ENCODE data around the gene ZNF775.

The ZNF775 gene

GRCh38 chr7:150369748-150370501 lies 9.2 kb upstream of the ZNF775 start:
- peak overlapping the region; percentile 31 for H3K27ac Mint-ChIP-seq
- peaks cover 12% of the 10 kb centered on the region for H3K36me3 Mint-ChIP-seq (ENCODE audit: low read depth)
- no peaks in the 10 kb centered on the region for H3K9me3 Mint-ChIP-seq
- H3K27me3 Mint-ChIP-seq (ENCODE audit: low read depth), result no peaks in the 10 kb centered on the region
- peaks cover 31% of the 10 kb centered on the region for H3K4me1 Mint-ChIP-seq (ENCODE audit: low read depth)
- H3K4me3 Mint-ChIP-seq, result peak overlapping the region; percentile 92

DNA sequence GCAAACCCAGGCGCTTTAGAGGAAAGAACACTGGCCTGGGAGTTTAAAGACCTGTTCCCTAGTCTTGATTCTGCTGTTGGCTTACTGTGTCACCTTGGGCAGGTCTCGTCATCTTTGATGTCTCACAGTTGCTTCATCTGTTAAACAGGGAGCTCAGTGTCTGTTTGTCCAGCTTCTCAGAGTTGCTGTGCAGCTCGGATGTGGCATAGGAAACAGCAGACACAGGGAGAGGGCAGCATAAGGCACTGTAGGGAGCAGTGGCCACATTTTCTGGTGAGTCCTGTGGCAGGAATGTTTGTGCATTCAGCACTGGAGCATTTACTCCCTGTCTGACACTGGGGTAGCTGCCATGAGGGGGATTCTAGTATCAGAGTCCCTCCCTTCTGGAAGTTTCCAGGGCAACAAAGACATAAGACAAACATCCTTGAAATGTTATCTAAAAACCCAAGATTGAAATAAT lies 8.5 kb upstream of the ZNF775 start:
- Mint-ChIP-seq H3K4me3 (no peak overlapping the region), H3K36me3 (ENCODE audit: low read depth) (peaks cover 12% of the 10 kb centered on the region), H3K9me3 (no peaks in the 10 kb centered on the region), H3K27ac (peak overlapping the region; percentile 8), H3K27me3 (ENCODE audit: low read depth) (no peaks in the 10 kb centered on the region), H3K4me1 (ENCODE audit: low read depth) (peaks cover 30% of the 10 kb centered on the region)

- H3K27me3 Mint-ChIP-seq (ENCODE audit: low read depth), result no peaks in the 10 kb centered on the region
- peaks cover 16% of the 10 kb centered on the region for H3K36me3 Mint-ChIP-seq (ENCODE audit: low read depth)
- peaks cover 33% of the 10 kb centered on the region for H3K4me1 Mint-ChIP-seq (ENCODE audit: low read depth)
- H3K27ac Mint-ChIP-seq, result no peak overlapping the region
- H3K4me3 Mint-ChIP-seq, result no peak overlapping the region
- H3K9me3 Mint-ChIP-seq, result no peaks in the 10 kb centered on the region
Measured at GRCh38 chr7:150371131-150371995, 7.8 kb upstream of the ZNF775 start.

- Mint-ChIP-seq H3K4me1 (ENCODE audit: low read depth) (peaks cover 36% of the 10 kb centered on the region), H3K36me3 (ENCODE audit: low read depth) (peaks cover 16% of the 10 kb centered on the region), H3K4me3 (no peak overlapping the region), H3K9me3 (no peaks in the 10 kb centered on the region), H3K27me3 (ENCODE audit: low read depth) (no peaks in the 10 kb centered on the region), H3K27ac (no peak overlapping the region)
Measured at GRCh38 chr7:150371996-150372270, 7.2 kb upstream of the ZNF775 start.

- Mint-ChIP-seq H3K9me3 (no peaks in the 10 kb centered on the region), H3K36me3 (ENCODE audit: low read depth) (peaks cover 16% of the 10 kb centered on the region), H3K4me3 (no peak overlapping the region), H3K4me1 (ENCODE audit: low read depth) (peaks cover 35% of the 10 kb centered on the region), H3K27ac (no peak overlapping the region), H3K27me3 (ENCODE audit: low read depth) (no peaks in the 10 kb centered on the region)
Measured at GRCh38 chr7:150372271-150373048, 6.7 kb upstream of the ZNF775 start.

GRCh38 chr7:150373049-150373801 lies 5.9 kb upstream of the ZNF775 start:
- Mint-ChIP-seq H3K4me1 (ENCODE audit: low read depth) (peaks cover 37% of the 10 kb centered on the region), H3K36me3 (ENCODE audit: low read depth) (peaks cover 16% of the 10 kb centered on the region)

DNA sequence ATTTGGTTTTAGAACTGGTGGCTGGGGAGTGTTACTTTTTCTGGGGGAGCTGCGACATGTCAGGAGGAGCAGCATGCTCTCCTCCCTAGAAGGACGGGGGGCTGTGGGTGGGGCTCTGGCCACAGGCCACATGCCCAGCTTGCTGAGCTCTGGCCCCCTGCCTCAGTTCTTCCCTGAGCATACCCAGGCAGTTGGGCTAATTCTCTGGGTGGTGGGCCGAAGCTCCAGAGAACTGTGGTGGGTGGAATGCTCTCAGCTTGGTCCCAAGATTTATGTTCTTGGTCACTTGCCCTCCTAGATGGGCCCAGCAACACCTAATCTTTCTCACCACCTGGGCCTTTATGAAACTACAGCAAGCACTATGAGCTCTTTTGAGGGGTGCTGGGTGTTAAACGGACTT lies 5.1 kb upstream of the ZNF775 start:
- H3K36me3 Mint-ChIP-seq (ENCODE audit: low read depth), result peaks cover 16% of the 10 kb centered on the region
- H3K27me3 Mint-ChIP-seq (ENCODE audit: low read depth), result no peaks in the 10 kb centered on the region
- H3K4me1 Mint-ChIP-seq (ENCODE audit: low read depth), result peaks cover 37% of the 10 kb centered on the region
- H3K4me3 Mint-ChIP-seq, result no peak overlapping the region
- H3K9me3 Mint-ChIP-seq, result no peaks in the 10 kb centered on the region
- no peak overlapping the region for H3K27ac Mint-ChIP-seq

More at GRCh38 chr7:150373049-150373801, 5.9 kb upstream of the ZNF775 start:
- Mint-ChIP-seq H3K27ac (no peak overlapping the region), H3K4me3 (no peak overlapping the region), H3K9me3 (no peaks in the 10 kb centered on the region), H3K27me3 (ENCODE audit: low read depth) (no peaks in the 10 kb centered on the region)

- H3K27ac Mint-ChIP-seq, result no peak overlapping the region
- H3K4me1 Mint-ChIP-seq (ENCODE audit: low read depth), result peaks cover 35% of the 10 kb centered on the region
Measured at GRCh38 chr7:150374472-150374871, 4.7 kb upstream of the ZNF775 start.

GRCh38 chr7:150375662-150376521 lies 3.2 kb upstream of the ZNF775 start:
- Mint-ChIP-seq H3K9me3 (no peaks in the 10 kb centered on the region), H3K4me1 (ENCODE audit: low read depth) (peaks cover 37% of the 10 kb centered on the region), H3K27ac (peak overlapping the region; percentile 16), H3K4me3 (peak overlapping the region; percentile 16), H3K27me3 (ENCODE audit: low read depth) (no peaks in the 10 kb centered on the region), H3K36me3 (ENCODE audit: low read depth) (peaks cover 17% of the 10 kb centered on the region)

More at GRCh38 chr7:150374472-150374871, 4.7 kb upstream of the ZNF775 start:
- Mint-ChIP-seq H3K27me3 (ENCODE audit: low read depth) (no peaks in the 10 kb centered on the region), H3K36me3 (ENCODE audit: low read depth) (peaks cover 16% of the 10 kb centered on the region), H3K4me3 (no peak overlapping the region), H3K9me3 (no peaks in the 10 kb centered on the region)

GRCh38 chr7:150376560-150376959 lies 2.6 kb upstream of the ZNF775 start:
- Mint-ChIP-seq H3K4me1 (ENCODE audit: low read depth) (peaks cover 38% of the 10 kb centered on the region), H3K9me3 (no peaks in the 10 kb centered on the region), H3K27ac (peak overlapping the region; percentile 16), H3K27me3 (ENCODE audit: low read depth) (no peaks in the 10 kb centered on the region), H3K36me3 (ENCODE audit: low read depth) (peaks cover 17% of the 10 kb centered on the region), H3K4me3 (peak overlapping the region; percentile 16)

GRCh38 chr7:150377196-150377595 lies 1.9 kb upstream of the ZNF775 start:
- H3K4me1 Mint-ChIP-seq (ENCODE audit: low read depth), result peaks cover 38% of the 10 kb centered on the region
- peaks cover 17% of the 10 kb centered on the region for H3K36me3 Mint-ChIP-seq (ENCODE audit: low read depth)
- H3K27ac Mint-ChIP-seq, result no peak overlapping the region
- H3K4me3 Mint-ChIP-seq, result peak overlapping the region; percentile 80
- H3K9me3 Mint-ChIP-seq, result no peaks in the 10 kb centered on the region
- no peaks in the 10 kb centered on the region for H3K27me3 Mint-ChIP-seq (ENCODE audit: low read depth)

- Mint-ChIP-seq H3K4me1 (ENCODE audit: low read depth) (peaks cover 39% of the 10 kb centered on the region), H3K4me3 (peak overlapping the region; percentile 80), H3K27me3 (ENCODE audit: low read depth) (no peaks in the 10 kb centered on the region), H3K27ac (peak overlapping the region; percentile 63), H3K9me3 (no peaks in the 10 kb centered on the region), H3K36me3 (ENCODE audit: low read depth) (peaks cover 15% of the 10 kb centered on the region)
Measured at GRCh38 chr7:150377635-150378034, 1.5 kb upstream of the ZNF775 start.

GRCh38 chr7:150378115-150378852 lies 846 bp upstream of the ZNF775 start:
- Mint-ChIP-seq H3K4me1 (ENCODE audit: low read depth) (peaks cover 40% of the 10 kb centered on the region), H3K9me3 (no peaks in the 10 kb centered on the region), H3K27ac (peak overlapping the region; percentile 59), H3K36me3 (ENCODE audit: low read depth) (peaks cover 12% of the 10 kb centered on the region), H3K27me3 (ENCODE audit: low read depth) (no peaks in the 10 kb centered on the region), H3K4me3 (peak overlapping the region; percentile 80)
